ENCODE data around the gene DPP8. TPM values are rescaled to one million over a fixed set of nuclear protein-coding genes. Genes with fewer than 3 reads are reported as not detected.

Gene DPP8
- 39.9 TPM for total RNA-seq
- long read RNA-seq, transcript DPP8-201 (20 exons, 3,139 nt), result major isoform, 30 of 51 reads
- long read RNA-seq, partial matches to known transcripts, result 3 of 51 reads
- long read RNA-seq, other reads (novel, unspliced or antisense), result 16 of 51 reads

DNA sequence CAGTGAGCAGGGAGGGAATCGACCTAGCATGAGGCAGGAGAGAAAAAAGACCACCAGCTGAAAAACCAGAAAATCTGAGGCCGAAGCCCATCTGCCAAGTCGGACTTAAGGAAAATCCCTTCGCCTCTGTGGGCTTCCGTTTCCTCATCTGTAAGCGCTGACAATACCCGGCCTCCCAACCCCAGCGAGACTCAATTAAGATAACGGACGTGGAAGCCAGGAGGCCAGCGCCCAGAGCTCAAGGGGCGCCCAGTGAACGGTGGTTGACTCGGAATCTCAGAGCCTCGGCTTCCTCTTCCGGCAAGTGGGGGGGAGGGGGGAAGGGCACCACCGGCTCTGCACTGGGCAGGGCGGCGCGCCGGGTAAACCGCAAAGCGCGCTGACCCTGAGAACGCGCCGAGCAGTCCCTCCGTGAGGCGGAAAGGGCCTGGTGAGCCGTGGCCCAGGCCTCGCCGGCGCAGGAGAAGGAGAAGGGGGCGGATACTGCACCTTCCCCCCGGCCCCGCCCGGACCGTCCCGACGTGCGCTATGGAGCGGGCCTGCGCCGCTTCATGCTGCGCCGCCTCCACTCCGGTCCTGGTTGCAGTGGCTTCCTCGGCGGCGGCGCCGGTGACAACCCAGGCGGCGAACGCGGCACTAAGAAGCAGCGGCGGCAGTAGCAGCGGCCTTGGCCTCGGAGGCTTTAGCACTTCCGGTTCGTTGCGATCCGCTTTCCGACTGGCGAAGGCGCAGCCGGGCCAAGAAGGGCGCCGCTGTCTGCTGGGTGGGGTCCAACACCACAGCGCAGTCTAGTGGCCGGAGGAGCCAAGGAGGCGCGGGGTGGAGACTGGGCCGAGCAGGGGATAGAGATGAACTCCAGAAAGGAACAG is at the start of gene DPP8:
Gene DPP8 (minus strand): TSS at position 693 of the 869 bp plus-strand sequence. CDS start 5,136 bp downstream, outside the sequence.
- DNase-seq, result peak; percentile 93
- peak within 1 kb of the TSS; percentile 98 for H3K27ac ChIP-seq (replicated peaks)
- H3K9me3 ChIP-seq (replicated peaks), result no peaks in the 10 kb centered on the region
- peak within 1 kb of the TSS; percentile 100 for H3K4me3 ChIP-seq
- intact Hi-C loops (cut with micrococcal nuclease), result no loop called here
- peaks cover 56% of the 10 kb centered on the region for H3K4me1 ChIP-seq
- no peaks in the 10 kb centered on the region for H3K27me3 ChIP-seq (ENCODE audit: low read depth)
- H3K36me3 ChIP-seq, result peaks cover 4% of the 10 kb centered on the region
- TF ChIP-seq, protein P1, sequence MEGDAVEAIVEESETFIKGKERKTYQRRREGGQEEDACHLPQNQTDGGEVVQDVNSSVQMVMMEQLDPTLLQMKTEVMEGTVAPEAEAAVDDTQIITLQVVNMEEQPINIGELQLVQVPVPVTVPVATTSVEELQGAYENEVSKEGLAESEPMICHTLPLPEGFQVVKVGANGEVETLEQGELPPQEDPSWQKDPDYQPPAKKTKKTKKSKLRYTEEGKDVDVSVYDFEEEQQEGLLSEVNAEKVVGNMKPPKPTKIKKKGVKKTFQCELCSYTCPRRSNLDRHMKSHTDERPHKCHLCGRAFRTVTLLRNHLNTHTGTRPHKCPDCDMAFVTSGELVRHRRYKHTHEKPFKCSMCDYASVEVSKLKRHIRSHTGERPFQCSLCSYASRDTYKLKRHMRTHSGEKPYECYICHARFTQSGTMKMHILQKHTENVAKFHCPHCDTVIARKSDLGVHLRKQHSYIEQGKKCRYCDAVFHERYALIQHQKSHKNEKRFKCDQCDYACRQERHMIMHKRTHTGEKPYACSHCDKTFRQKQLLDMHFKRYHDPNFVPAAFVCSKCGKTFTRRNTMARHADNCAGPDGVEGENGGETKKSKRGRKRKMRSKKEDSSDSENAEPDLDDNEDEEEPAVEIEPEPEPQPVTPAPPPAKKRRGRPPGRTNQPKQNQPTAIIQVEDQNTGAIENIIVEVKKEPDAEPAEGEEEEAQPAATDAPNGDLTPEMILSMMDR (IDR thresholded peaks at IDR 0.05; ENCODE audit: borderline replicate concordance), result peak; percentile 90

DNA sequence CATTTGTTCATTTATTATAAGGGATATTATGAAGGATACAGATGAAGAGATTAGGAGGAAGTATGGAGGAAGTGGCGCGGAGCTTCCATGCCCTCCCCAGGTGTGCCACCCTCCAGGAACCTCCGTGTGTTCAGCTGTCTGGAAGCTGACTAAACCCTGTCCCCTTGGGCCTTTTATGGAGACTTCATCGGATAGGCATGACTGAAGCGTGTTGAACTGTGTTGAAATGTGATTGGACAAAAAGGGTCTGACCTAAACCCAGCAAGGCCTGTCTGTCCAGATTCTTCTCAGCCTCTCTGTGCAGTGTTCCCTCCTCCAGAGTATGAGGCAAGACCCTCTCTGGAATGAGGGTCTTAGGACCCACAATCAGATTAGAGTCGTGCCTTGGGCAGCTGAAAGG is 44.4 kb upstream of the DPP8 start:
- H3K36me3 ChIP-seq, result peaks cover 74% of the 10 kb centered on the region
- no peaks in the 10 kb centered on the region for H3K27me3 ChIP-seq (ENCODE audit: low read depth)
- no peak overlapping the region for H3K4me3 ChIP-seq
- H3K9me3 ChIP-seq (replicated peaks), result no peaks in the 10 kb centered on the region
- intact Hi-C loops (cut with micrococcal nuclease), result no loop called here
- no peak for DNase-seq
- TF ChIP-seq, protein P1 (IDR thresholded peaks at IDR 0.05; ENCODE audit: borderline replicate concordance), result no peak
- no peak overlapping the region for H3K27ac ChIP-seq (replicated peaks)
- no peaks in the 10 kb centered on the region for H3K4me1 ChIP-seq

DNA sequence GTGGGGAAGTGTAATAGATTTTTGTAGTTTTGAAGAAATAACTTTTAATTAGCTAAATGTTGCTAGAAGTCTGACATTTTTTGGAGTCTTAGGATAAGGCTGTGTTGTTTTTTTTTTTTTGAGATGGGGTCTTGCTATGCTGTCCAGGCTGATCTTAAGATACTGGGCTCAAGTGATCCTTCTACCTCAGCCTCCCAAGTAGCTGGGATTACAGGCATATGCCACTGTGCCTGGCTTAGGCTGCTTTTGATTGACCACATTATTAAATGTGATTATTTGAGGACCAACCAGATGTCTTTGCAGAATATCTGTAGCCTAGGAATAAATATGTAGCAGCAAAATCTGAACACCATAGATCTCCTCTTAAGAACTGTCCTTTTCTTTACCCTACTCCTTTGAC is 42.5 kb upstream of the DPP8 start:
- Histone ChIP-seq H3K27ac (replicated peaks) (no peak overlapping the region), H3K4me3 (no peak overlapping the region), H3K36me3 (peaks cover 69% of the 10 kb centered on the region), H3K9me3 (replicated peaks) (no peaks in the 10 kb centered on the region), H3K4me1 (no peaks in the 10 kb centered on the region), H3K27me3 (ENCODE audit: low read depth) (no peaks in the 10 kb centered on the region)
- TF ChIP-seq, protein P1 (IDR thresholded peaks at IDR 0.05; ENCODE audit: borderline replicate concordance), result no peak
- no peak for DNase-seq
- intact Hi-C loops (cut with micrococcal nuclease), result no loop called here

DNA sequence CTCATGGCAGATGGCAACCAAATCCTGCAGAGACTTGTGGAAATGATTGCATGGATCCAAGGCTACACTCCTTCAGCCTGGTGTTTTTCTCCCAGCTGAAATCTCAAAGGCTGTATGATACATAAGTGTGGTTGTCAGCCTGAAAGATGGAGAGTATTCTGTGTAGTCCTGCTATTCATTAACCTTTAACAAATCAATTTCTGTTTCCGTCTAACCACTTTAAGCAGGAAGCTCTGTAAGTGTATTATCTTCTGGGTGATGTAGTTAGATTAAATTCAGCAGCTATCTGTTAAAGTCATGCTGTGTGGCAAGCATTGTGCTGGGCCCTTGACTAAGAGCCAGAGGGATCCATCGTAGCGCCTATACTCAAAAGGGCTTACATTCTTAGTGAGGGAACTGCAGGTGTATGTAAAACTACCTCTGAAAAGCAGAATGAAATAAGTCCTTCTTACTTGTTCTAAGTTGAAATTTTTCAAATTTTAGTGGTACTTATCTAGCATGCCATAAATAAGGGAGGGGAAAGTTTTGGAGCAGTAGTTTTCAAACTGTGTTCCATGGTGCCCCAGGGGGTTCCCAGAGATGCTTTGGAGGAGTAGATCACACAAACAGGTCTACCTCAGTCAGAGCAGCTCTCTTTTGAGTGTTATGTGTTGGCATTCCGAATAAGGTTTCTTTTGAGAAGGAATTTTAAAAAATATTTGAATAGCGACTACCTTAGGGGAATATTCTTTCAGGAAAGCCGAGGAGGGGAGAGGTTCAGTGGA is 41.7 kb upstream of the DPP8 start:
- H3K9me3 ChIP-seq (replicated peaks), result no peaks in the 10 kb centered on the region
- no peak overlapping the region for H3K4me3 ChIP-seq
- no peak overlapping the region for H3K27ac ChIP-seq (replicated peaks)
- intact Hi-C loops (cut with micrococcal nuclease), result no loop called here
- TF ChIP-seq, protein P1 (IDR thresholded peaks at IDR 0.05; ENCODE audit: borderline replicate concordance), result no peak
- DNase-seq, result no peak
- peaks cover 62% of the 10 kb centered on the region for H3K36me3 ChIP-seq
- no peaks in the 10 kb centered on the region for H3K27me3 ChIP-seq (ENCODE audit: low read depth)
- no peaks in the 10 kb centered on the region for H3K4me1 ChIP-seq

DNA sequence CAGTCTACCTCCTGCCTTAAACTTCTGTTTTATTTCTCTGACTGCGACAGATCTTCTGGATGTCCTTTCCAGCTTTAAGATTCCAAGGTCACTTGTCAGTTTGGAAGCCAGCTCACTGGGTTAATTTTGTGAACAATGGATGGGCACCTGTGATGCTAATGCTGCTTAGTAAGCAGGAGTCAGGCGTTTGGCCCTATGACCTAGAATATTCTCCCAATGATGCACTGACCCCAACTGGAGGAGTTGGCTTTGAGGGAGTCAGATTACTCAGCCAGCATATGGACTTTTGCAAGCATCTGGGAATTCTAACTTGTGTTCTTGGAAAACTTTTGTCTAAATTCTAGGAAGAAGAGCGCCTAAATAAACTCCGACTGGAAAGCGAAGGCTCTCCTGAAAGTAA is 40.8 kb upstream of the DPP8 start:
- Histone ChIP-seq H3K27ac (replicated peaks) (no peak overlapping the region), H3K36me3 (peaks cover 53% of the 10 kb centered on the region), H3K4me3 (no peak overlapping the region), H3K9me3 (replicated peaks) (no peaks in the 10 kb centered on the region), H3K27me3 (ENCODE audit: low read depth) (no peaks in the 10 kb centered on the region), H3K4me1 (no peaks in the 10 kb centered on the region)
- TF ChIP-seq, protein P1 (IDR thresholded peaks at IDR 0.05; ENCODE audit: borderline replicate concordance), result no peak
- intact Hi-C loops (cut with micrococcal nuclease), result no loop called here
- no peak for DNase-seq

Data from left ventricle myocardium inferior (tissue), 1 donor.